Measurements from ENCODE around the gene TLNRD1. TPM values are rescaled to one million over a fixed set of nuclear protein-coding genes. Genes with fewer than 3 reads are reported as not detected.
"Not testable (repeated sequence)": the region's sequence is repeated elsewhere in the genome, so short reads cannot be mapped to it uniquely, and the experiment has no call there.

The TLNRD1 gene
- 10 to 100 TPM; 11.2 to 16.9 TPM for total RNA-seq

DNA sequence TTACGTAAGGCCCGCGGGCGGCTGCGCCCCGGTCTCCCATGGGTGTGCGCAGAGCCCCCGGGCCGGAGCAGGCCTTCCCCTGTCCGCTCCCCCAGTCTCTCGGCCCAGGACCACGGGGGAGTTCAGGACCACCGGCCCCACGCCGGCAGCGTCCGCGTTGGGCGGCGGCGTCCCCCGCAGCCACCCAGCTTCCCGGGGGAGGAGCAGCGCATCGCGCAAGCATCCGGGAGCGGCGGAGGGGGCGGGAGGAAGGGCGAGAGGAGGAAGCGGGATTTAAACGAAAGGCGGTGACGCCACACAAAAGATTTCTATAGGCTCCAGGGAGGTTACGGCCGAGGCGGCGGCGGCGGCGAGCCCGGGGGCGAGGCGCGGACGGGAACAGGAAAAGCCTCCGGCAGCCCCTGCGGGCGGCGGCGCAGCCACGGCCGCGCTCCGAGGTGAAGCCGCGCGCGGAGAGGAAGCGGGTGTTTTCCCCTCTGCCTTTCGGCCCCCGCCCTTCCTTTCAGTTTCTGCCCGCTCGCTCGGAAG, at the start of gene TLNRD1:
TSS of gene TLNRD1 (plus strand) at position 300 of the 528 bp plus-strand sequence. CDS start 1,349 bp downstream, outside the sequence.
- peaks cover 45% of the 10 kb centered on the region for H3K4me1 Mint-ChIP-seq
- ATAC-seq (peak; percentile 70), DNase-seq (peak; percentile 90)
- no peaks in the 10 kb centered on the region for H3K27me3 Mint-ChIP-seq
- peaks cover 16% of the 10 kb centered on the region for H3K36me3 Mint-ChIP-seq (ENCODE audit: low read depth)
- H3K4me3 Mint-ChIP-seq = peak within 1 kb of the TSS; percentile 92
- intact Hi-C loops (cut with DNase I, micrococcal nuclease) = loop anchor here (1.0 to 10.0 kb wide), 10 partner anchors 10 to 1046 kb away; partner anchors contain the start of genes FAH (in 1 of the 2), MESD (in 1 of the 2) and MEX3B (in 1 of the 2)
- no peaks in the 10 kb centered on the region for H3K9me3 Mint-ChIP-seq (ENCODE audit: low read depth)
- CTCF ChIA-PET = interaction anchor here (0.9 to 1.9 kb wide), 4 partner anchors 9 to 266 kb away, joined by 4 to 8 read pairs (median 6); no protein-coding TSS in a partner anchor
- peak within 1 kb of the TSS; percentile 92 for H3K27ac Mint-ChIP-seq
- POLR2A ChIA-PET = interaction anchor here (1.6 kb wide), 1 partner anchor 9 kb away, joined by 6 read pairs; no protein-coding TSS in a partner anchor

DNA sequence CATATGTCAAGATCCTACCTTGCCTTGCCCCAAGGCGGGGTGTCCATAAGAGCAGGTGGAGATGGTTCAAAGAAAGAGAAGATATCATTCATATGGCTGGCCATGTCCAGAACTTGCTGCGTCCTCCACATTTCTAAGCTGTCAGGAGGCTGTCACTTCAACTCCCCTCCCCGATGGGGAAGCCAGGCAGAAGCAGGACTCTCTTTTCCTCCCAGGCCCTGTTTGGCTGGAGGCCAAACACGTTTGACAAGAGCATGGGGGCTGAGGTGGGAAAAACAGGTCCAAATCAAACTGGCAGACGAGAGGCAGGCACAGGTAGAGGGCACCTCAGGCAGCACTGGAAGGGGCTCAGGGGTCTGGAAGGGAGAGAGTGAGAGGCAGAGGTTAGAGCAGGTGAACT, 48.8 kb upstream of the TLNRD1 start:
- no peaks in the 10 kb centered on the region for H3K27me3 Mint-ChIP-seq
- peaks cover 34% of the 10 kb centered on the region for H3K36me3 Mint-ChIP-seq (ENCODE audit: low read depth)
- ChIA-PET CTCF (no interaction called here), POLR2A (no interaction called here)
- H3K4me1 Mint-ChIP-seq = peaks cover 15% of the 10 kb centered on the region
- no peak overlapping the region for H3K27ac Mint-ChIP-seq
- no peaks in the 10 kb centered on the region for H3K9me3 Mint-ChIP-seq (ENCODE audit: low read depth)
- no peak for ATAC-seq
- no peak overlapping the region for H3K4me3 Mint-ChIP-seq
- intact Hi-C loops (cut with DNase I, micrococcal nuclease) = no loop called here
- DNase-seq = no peak

DNA sequence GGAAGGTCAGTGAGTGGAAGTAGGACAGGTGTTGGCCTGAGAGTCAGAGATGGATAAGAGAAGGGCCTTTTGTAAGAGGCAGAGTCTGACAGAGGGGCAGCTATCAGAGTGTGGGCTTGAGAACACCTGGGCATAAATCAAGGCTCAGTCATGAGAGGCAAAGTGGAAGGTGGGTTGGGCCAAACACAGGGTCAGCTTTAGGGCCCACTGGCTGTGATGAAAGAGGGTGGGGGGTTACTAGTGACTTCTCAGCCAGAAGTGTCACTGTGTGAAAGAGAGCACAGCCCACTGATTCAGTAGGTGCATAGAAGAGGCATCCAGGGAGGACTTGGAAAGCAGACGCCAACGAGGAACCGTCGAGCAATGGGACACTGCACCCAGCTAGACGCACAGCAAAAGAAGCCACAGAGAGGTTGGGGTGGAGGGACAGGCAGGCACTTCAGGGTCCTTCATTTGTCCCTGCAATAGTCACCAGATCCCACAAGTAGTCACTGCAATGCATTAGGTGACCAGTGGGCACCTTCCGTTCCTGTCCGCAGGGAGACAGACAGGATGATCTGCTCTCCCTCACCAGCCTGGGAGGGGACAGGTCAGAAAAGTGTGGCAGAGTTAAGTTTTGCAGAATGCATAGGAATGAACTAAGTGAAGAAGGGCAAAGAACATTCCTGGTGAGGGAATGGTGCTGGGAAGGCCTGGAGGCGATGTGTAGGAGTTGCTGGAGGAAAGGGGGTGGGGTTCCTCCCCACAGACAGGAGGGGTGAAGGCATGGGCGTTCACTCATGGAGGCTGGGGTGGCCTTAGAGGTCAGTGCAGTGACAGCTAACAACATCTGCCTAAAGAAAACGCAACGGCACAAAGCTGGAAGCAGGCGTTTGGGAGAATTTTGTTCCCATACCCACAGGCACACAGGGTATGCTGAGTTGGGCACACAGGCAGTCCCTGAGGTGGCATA, 47.4 kb upstream of the TLNRD1 start:
- POLR2A ChIA-PET = no interaction called here
- DNase-seq (no peak), ATAC-seq (no peak)
- peaks cover 24% of the 10 kb centered on the region for H3K4me1 Mint-ChIP-seq
- no peaks in the 10 kb centered on the region for H3K9me3 Mint-ChIP-seq (ENCODE audit: low read depth)
- H3K4me3 Mint-ChIP-seq = no peak overlapping the region
- CTCF ChIA-PET = no interaction called here
- H3K27ac Mint-ChIP-seq = no peak overlapping the region
- H3K27me3 Mint-ChIP-seq = no peaks in the 10 kb centered on the region
- intact Hi-C loops (cut with DNase I, micrococcal nuclease) = no loop called here
- peaks cover 23% of the 10 kb centered on the region for H3K36me3 Mint-ChIP-seq (ENCODE audit: low read depth)

DNA sequence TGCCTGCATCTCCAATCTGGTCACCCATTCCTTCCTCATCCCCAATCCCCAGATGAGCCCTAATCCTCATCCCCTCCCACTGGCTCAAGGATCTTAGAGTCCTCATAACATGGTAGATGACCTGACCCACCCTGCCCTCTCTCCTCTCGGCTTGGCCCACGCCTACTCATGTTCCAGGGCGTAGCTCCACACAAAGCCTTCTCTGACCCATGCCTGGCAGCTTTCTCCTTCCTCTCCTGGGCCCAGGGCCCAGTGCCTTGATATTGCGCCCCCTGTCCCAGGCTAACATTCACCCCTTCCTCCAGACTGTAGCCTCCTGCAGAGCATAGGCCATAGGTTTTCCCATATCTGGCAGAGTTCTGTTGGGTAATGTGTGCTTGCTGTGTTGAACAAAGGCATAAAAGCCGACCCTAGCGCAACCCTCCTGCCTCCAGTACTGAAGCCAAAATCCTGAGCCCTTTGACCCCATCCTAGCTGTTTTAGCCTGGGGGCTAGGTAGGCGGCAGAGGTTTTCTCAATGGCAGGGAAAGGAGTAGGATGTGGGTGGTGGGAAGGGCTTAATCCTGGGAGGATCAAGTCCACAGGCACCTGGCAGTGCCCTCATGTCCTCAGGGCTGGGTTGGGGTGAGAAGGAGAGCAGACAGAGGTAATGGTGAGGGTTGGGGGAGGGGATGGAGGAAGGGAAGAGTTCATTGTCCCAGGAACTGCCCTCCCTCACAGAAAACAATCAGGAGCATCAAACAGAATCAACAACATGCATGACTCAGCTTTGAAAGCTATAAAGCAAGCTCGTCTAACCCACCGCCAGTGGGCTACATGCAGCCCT, 46.6 kb upstream of the TLNRD1 start:
- Mint-ChIP-seq H3K27ac (no peak overlapping the region), H3K27me3 (no peaks in the 10 kb centered on the region), H3K36me3 (ENCODE audit: low read depth) (peaks cover 25% of the 10 kb centered on the region), H3K4me3 (no peak overlapping the region), H3K4me1 (peaks cover 24% of the 10 kb centered on the region), H3K9me3 (ENCODE audit: low read depth) (no peaks in the 10 kb centered on the region)
- ATAC-seq = no peak
- ChIA-PET CTCF (interaction anchor here (0.6 to 1.2 kb wide), 2 partner anchors 15 to 799 kb away, joined by 3 read pairs; no protein-coding TSS in a partner anchor), POLR2A (no interaction called here)
- DNase-seq = no peak
- intact Hi-C loops (cut with DNase I, micrococcal nuclease) = no loop called here

DNA sequence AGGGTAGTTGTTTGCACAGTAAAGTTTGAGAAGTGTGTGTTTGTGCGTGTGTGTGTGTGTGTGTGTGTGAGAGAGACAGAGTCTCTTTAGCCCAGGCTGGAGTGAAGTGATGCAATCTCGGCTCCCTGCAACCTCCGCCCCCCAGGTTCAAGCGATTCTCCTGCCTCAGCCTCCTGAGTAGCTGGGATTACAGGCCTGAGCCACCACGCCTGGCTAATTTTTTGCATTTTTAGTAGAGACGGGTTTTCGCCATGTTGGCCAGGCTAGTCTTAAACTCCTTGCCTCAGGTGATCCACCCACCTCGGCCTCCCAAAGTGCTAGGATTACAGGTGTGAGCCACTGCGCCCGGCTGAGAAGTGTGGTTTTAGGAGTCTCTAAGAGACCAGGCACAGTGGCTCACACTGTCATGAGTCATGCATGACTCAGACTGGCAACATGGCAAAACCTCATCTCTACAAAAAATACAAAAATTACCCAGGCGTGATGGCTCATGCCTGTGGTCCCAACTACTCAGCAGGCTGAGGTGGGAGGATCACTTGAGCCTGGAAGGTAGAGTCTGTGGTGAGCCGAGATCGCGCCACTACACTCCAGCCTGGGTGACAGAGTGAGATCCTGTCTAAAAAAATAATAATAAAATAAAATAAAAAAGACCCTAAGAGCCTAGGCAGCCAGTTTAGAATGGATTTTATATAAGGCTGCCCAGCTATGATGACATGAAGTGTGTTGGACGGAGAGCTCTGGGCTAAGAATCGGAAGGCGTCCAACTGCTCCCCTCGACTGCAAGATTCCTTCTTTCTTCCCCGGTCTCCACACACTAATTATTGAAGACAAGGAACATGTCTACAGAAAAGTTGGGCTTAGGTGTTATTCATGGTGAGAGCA, 44.9 kb upstream of the TLNRD1 start:
- H3K9me3 Mint-ChIP-seq (ENCODE audit: low read depth); POLR2A ChIA-PET; H3K27me3 Mint-ChIP-seq: not testable (repeated sequence)

DNA sequence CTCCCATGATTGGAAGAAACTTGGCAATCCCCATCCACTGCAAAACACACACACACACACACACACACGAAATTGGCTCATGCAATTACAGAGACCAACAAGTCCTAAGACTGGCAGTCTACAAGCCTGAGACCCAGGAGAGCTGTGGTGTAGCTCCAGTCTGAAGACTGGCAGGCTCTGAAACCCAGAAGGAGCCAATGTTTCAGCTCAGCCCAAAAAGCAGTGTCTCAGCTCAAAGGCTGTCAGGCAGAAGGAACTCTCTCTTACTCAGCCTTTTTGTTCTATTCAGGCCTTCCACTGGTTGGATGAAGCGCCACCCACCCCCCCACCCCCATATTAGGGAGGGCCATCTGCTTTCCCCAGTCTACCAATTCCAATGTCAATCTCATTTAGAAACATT, 43.2 kb upstream of the TLNRD1 start:
- ChIA-PET POLR2A (no interaction called here), CTCF (interaction anchor here (1.7 to 2.3 kb wide), 2 partner anchors 13 to 309 kb away, joined by 9 to 15 read pairs; no protein-coding TSS in a partner anchor)
- intact Hi-C loops (cut with DNase I, micrococcal nuclease) = no loop called here
- ATAC-seq (no peak), DNase-seq (no peak)
- H3K4me3 Mint-ChIP-seq = no peak overlapping the region
- no peak overlapping the region for H3K27ac Mint-ChIP-seq
- H3K27me3 Mint-ChIP-seq = no peaks in the 10 kb centered on the region
- H3K4me1 Mint-ChIP-seq = peaks cover 30% of the 10 kb centered on the region
- H3K9me3 Mint-ChIP-seq (ENCODE audit: low read depth) = no peaks in the 10 kb centered on the region
- peaks cover 18% of the 10 kb centered on the region for H3K36me3 Mint-ChIP-seq (ENCODE audit: low read depth)

More for the DNA sequence above, 44.9 kb upstream of the TLNRD1 start:
- intact Hi-C loops (cut with DNase I, micrococcal nuclease) = loop anchor here (1.0 kb wide), 3 partner anchors 33 to 341 kb away; partner anchors contain the start of gene MESD (in 1 of the 2)
- DNase-seq (peak; percentile 81), ATAC-seq (peak; percentile 99)
- H3K4me1 Mint-ChIP-seq = peaks cover 24% of the 10 kb centered on the region
- not testable (repeated sequence) for H3K4me3 Mint-ChIP-seq, H3K27ac Mint-ChIP-seq
- peaks cover 26% of the 10 kb centered on the region for H3K36me3 Mint-ChIP-seq (ENCODE audit: low read depth)
- CTCF ChIA-PET = interaction anchor here (0.7 to 2.3 kb wide), 6 partner anchors 10 to 314 kb away, joined by 3 to 15 read pairs (median 3); no protein-coding TSS in a partner anchor

DNA sequence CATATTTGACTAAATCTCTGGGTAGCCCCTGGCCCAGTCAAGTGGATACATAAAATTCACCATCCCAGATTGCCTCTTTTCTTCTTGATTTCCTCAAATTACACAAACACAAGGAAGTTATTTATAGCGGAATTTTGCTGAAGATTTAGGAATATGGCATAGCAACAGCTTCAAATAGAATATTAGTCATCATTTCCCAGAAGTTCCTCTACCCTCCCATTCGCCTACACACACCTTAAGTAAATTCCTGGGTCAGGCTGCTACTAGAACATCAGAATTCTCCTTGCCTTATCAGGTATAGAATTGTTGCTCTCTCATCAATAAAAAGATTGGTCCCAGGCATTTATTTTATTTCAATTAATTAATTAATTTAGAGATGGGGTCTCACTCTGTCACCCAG, 42.7 kb upstream of the TLNRD1 start:
- intact Hi-C loops (cut with DNase I, micrococcal nuclease) = no loop called here
- Mint-ChIP-seq H3K27ac (no peak overlapping the region), H3K9me3 (ENCODE audit: low read depth) (no peaks in the 10 kb centered on the region), H3K4me3 (no peak overlapping the region), H3K4me1 (peaks cover 35% of the 10 kb centered on the region), H3K36me3 (ENCODE audit: low read depth) (peaks cover 18% of the 10 kb centered on the region), H3K27me3 (no peaks in the 10 kb centered on the region)
- ATAC-seq (no peak), DNase-seq (no peak)
- ChIA-PET CTCF (interaction anchor here (1.7 to 2.3 kb wide), 2 partner anchors 13 to 308 kb away, joined by 9 to 15 read pairs; no protein-coding TSS in a partner anchor), POLR2A (no interaction called here)

DNA sequence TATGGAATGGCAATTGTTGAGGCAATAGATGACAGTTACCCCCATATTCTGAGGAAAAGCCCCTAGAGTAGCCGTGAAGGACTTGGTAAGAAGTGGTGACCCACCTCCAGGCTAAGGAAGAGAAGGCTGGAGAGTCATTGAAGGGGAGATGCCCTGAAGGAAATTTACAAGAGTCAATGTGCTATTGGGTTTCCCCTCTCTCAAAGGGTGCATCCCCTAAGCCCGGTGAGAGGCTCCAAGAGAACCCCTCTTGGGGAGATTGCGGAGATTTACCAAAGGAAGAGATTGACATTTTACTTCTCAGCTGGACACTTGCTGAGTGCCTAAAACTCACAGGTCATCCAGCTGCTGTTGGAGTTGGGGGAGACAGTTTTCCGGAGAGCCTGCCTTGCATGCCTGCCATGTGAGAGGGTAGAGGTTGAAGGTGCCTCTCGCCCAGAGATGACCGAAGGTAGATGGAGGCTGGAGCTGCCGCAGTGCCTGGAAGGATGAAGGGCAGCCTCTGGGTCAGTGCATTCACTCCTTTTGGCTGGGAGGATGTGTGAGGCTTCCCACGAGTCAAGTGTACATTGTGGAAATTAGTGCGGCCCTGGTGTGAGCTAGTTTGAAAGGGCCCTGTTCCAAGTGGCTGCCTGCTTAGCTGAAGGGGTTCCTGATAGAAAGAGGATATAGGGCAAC, 41.8 kb upstream of the TLNRD1 start:
- Mint-ChIP-seq H3K27ac (no peak overlapping the region), H3K4me1 (peaks cover 39% of the 10 kb centered on the region), H3K4me3 (no peak overlapping the region), H3K36me3 (ENCODE audit: low read depth) (peaks cover 21% of the 10 kb centered on the region), H3K27me3 (no peaks in the 10 kb centered on the region), H3K9me3 (ENCODE audit: low read depth) (no peaks in the 10 kb centered on the region)
- intact Hi-C loops (cut with DNase I, micrococcal nuclease) = no loop called here
- no peak for ATAC-seq
- ChIA-PET POLR2A (no interaction called here), CTCF (interaction anchor here (0.9 to 2.0 kb wide), 3 partner anchors 11 to 307 kb away, joined by 3 to 14 read pairs (median 9); no protein-coding TSS in a partner anchor)
- DNase-seq = no peak

DNA sequence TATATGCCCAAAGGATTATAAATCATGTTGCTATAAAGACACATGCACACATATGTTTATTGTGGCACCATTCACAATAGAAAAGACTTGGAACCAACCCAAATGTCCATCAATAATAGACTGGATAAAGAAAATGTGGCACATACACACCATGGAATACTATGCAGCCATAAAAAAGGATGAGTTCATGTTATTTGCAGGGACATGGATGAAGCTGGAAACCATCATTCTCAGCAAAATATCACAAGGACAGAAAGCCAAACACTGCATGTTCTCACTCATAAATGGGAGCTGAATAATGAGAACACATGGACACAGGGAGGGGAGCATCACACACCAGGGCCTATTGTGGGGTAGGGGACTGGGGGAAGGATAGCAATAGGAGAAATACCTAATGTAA, 35.3 kb upstream of the TLNRD1 start:
- intact Hi-C loops (cut with DNase I, micrococcal nuclease); CTCF ChIA-PET; H3K4me3 Mint-ChIP-seq; POLR2A ChIA-PET; DNase-seq; H3K27ac Mint-ChIP-seq; H3K27me3 Mint-ChIP-seq; H3K9me3 Mint-ChIP-seq (ENCODE audit: low read depth); ATAC-seq: not testable (repeated sequence)
- Mint-ChIP-seq H3K36me3 (ENCODE audit: low read depth) (peaks cover 33% of the 10 kb centered on the region), H3K4me1 (peaks cover 15% of the 10 kb centered on the region)
